ENCODE results near the gene COCH.
"Not testable (repeated sequence)": the region's sequence is repeated elsewhere in the genome, so short reads cannot be mapped to it uniquely, and the experiment has no call there.

- not testable (repeated sequence) for TF ChIP-seq POLR2A (IDR thresholded peaks at IDR 0.05; ENCODE audit: borderline replicate concordance, extremely low read depth, insufficient read depth, insufficient read length); JUND (IDR thresholded peaks at IDR 0.05); POLR2AphosphoS5 (IDR thresholded peaks at IDR 0.05; ENCODE audit: low read depth, low read length); MAX (IDR thresholded peaks at IDR 0.05); CTCF (IDR thresholded peaks at IDR 0.05 in 2 of 3, conservative IDR thresholded peaks at IDR 0.05 in 1 of 3; ENCODE audit: borderline replicate concordance in 1 of 3, insufficient read depth in 1 of 3, low read depth in 2 of 3, low read length in 2 of 3); ATF3 (IDR thresholded peaks at IDR 0.05); EZH2phosphoT487 (IDR thresholded peaks at IDR 0.05; ENCODE audit: borderline replicate concordance); EZH2 (IDR thresholded peaks at IDR 0.05); CBX3 (IDR thresholded peaks at IDR 0.05; ENCODE audit: low read depth); REST (IDR thresholded peaks at IDR 0.05; ENCODE audit: low read depth)
Observed at GRCh38 chr14:30897121-30897520, 22.8 kb downstream of the COCH start.

Data from HCT116 (cell line).